ENCODE data around the gene PML. TPM values are rescaled to one million over a fixed set of nuclear protein-coding genes. Genes with fewer than 3 reads are reported as not detected.
"Not testable (repeated sequence)": the region's sequence is repeated elsewhere in the genome, so short reads cannot be mapped to it uniquely, and the experiment has no call there.

Gene PML
- total RNA-seq, 1 donor from 2014 or later, result 30.6 TPM

GRCh38 chr15:74060251-74060650, 65.7 kb downstream of the PML start:
- H3K9me3 Mint-ChIP-seq, result no peaks in the 10 kb centered on the region
- TF ChIP-seq CTCF (conservative IDR thresholded peaks at IDR 0.05), result no peak
- no peaks in the 10 kb centered on the region for H3K36me3 Mint-ChIP-seq (ENCODE audit: low read depth)
- peaks cover 17% of the 10 kb centered on the region for H3K27me3 Mint-ChIP-seq (ENCODE audit: low read depth)
- H3K4me3 Mint-ChIP-seq, result no peak overlapping the region
- no peaks in the 10 kb centered on the region for H3K4me1 Mint-ChIP-seq
- no peak overlapping the region for H3K27ac Mint-ChIP-seq (ENCODE audit: unreplicated experiment)
- DNase-seq (ENCODE audit: low read depth, low spot score), result no peak

- H3K4me3 Mint-ChIP-seq, result no peak overlapping the region
- no peaks in the 10 kb centered on the region for H3K4me1 Mint-ChIP-seq
- no peaks in the 10 kb centered on the region for H3K9me3 Mint-ChIP-seq
- DNase-seq (ENCODE audit: low read depth, low spot score), result no peak
- H3K36me3 Mint-ChIP-seq (ENCODE audit: low read depth), result no peaks in the 10 kb centered on the region
- peaks cover 15% of the 10 kb centered on the region for H3K27me3 Mint-ChIP-seq (ENCODE audit: low read depth)
- no peak overlapping the region for H3K27ac Mint-ChIP-seq (ENCODE audit: unreplicated experiment)
- no peak for TF ChIP-seq CTCF (conservative IDR thresholded peaks at IDR 0.05)
These were observed 67.7 kb downstream of the PML start for GRCh38 chr15:74062236-74062635.

- Mint-ChIP-seq H3K27me3 (ENCODE audit: low read depth) (peaks cover 15% of the 10 kb centered on the region), H3K27ac (ENCODE audit: unreplicated experiment) (no peak overlapping the region), H3K4me1 (no peaks in the 10 kb centered on the region), H3K4me3 (no peak overlapping the region), H3K9me3 (no peaks in the 10 kb centered on the region), H3K36me3 (ENCODE audit: low read depth) (no peaks in the 10 kb centered on the region)
- no peak for DNase-seq (ENCODE audit: low read depth, low spot score)
- no peak for TF ChIP-seq CTCF (conservative IDR thresholded peaks at IDR 0.05)
These were observed 68.2 kb downstream of the PML start for GRCh38 chr15:74062671-74063070.

GRCh38 chr15:74063425-74064146, 69.1 kb downstream of the PML start:
- not testable (repeated sequence) for H3K4me1 Mint-ChIP-seq; H3K27me3 Mint-ChIP-seq (ENCODE audit: low read depth); H3K27ac Mint-ChIP-seq (ENCODE audit: unreplicated experiment); H3K4me3 Mint-ChIP-seq; DNase-seq (ENCODE audit: low read depth, low spot score); H3K36me3 Mint-ChIP-seq (ENCODE audit: low read depth); H3K9me3 Mint-ChIP-seq

- not testable (repeated sequence) for H3K9me3 Mint-ChIP-seq; H3K36me3 Mint-ChIP-seq (ENCODE audit: low read depth); DNase-seq (ENCODE audit: low read depth, low spot score); H3K27me3 Mint-ChIP-seq (ENCODE audit: low read depth); H3K4me1 Mint-ChIP-seq; H3K4me3 Mint-ChIP-seq; H3K27ac Mint-ChIP-seq (ENCODE audit: unreplicated experiment)
These were observed 69.7 kb downstream of the PML start for GRCh38 chr15:74064183-74064582.

GRCh38 chr15:74064822-74065221, 70.3 kb downstream of the PML start:
- H3K27me3 Mint-ChIP-seq (ENCODE audit: low read depth); H3K27ac Mint-ChIP-seq (ENCODE audit: unreplicated experiment); H3K4me3 Mint-ChIP-seq; H3K4me1 Mint-ChIP-seq; H3K36me3 Mint-ChIP-seq (ENCODE audit: low read depth); H3K9me3 Mint-ChIP-seq; DNase-seq (ENCODE audit: low read depth, low spot score): not testable (repeated sequence)

GRCh38 chr15:74065684-74066411, 71.3 kb downstream of the PML start:
- not testable (repeated sequence) for H3K4me3 Mint-ChIP-seq; H3K9me3 Mint-ChIP-seq; H3K4me1 Mint-ChIP-seq; H3K36me3 Mint-ChIP-seq (ENCODE audit: low read depth); H3K27me3 Mint-ChIP-seq (ENCODE audit: low read depth); H3K27ac Mint-ChIP-seq (ENCODE audit: unreplicated experiment)
- peak; percentile 68 for TF ChIP-seq CTCF (conservative IDR thresholded peaks at IDR 0.05)
- peak; percentile 70 for DNase-seq (ENCODE audit: low read depth, low spot score)

GRCh38 chr15:74071645-74072044, 77.1 kb downstream of the PML start:
- not testable (repeated sequence) for H3K4me1 Mint-ChIP-seq; H3K4me3 Mint-ChIP-seq; H3K27ac Mint-ChIP-seq (ENCODE audit: unreplicated experiment); H3K27me3 Mint-ChIP-seq (ENCODE audit: low read depth); H3K9me3 Mint-ChIP-seq; H3K36me3 Mint-ChIP-seq (ENCODE audit: low read depth); DNase-seq (ENCODE audit: low read depth, low spot score)

GRCh38 chr15:74072132-74072531, 77.6 kb downstream of the PML start:
- DNase-seq (ENCODE audit: low read depth, low spot score); H3K27ac Mint-ChIP-seq (ENCODE audit: unreplicated experiment); H3K4me3 Mint-ChIP-seq; H3K36me3 Mint-ChIP-seq (ENCODE audit: low read depth); H3K4me1 Mint-ChIP-seq; H3K9me3 Mint-ChIP-seq; H3K27me3 Mint-ChIP-seq (ENCODE audit: low read depth): not testable (repeated sequence)
